Fibroblast of the aortic adventitia (primary cell): ENCODE measurements around the gene SMO. TPM values are rescaled to one million over a fixed set of nuclear protein-coding genes. Genes with fewer than 3 reads are reported as not detected.
"Not testable (repeated sequence)": the region's sequence is repeated elsewhere in the genome, so short reads cannot be mapped to it uniquely, and the experiment has no call there.

Experiments used
- DNase-seq: peaks from one replicate; pipeline ENCODE4 v3.0.0-alpha.2; 2010; ENCODE audit warnings: low read depth
- H3K4me3 ChIP-seq: 2 replicates; pipeline ENCODE4 v1.5.1; 2011; ENCODE audit warnings: low read depth, mild to moderate bottlenecking, control low read depth, low read length, moderate library complexity
- total RNA-seq: library from RNA; depleted of rRNA; stranded (reverse); fragments of >200 nt; gene quantifications from 2 replicates; pipeline ENCODE4 v1.2.3, GENCODE V29; 2012; ENCODE audit warnings: low replicate concordance
- TF ChIP-seq, protein P1 (sequence below): IDR thresholded peaks from 2 replicates; pipeline ENCODE4 v1.5.1; 2011; ENCODE audit warnings: mild to moderate bottlenecking, low read length, control low read depth, inconsistent platforms; ENCODE audit not compliant: insufficient read depth

The SMO gene
- total RNA-seq, 1 donor, result 4.2 TPM

DNA sequence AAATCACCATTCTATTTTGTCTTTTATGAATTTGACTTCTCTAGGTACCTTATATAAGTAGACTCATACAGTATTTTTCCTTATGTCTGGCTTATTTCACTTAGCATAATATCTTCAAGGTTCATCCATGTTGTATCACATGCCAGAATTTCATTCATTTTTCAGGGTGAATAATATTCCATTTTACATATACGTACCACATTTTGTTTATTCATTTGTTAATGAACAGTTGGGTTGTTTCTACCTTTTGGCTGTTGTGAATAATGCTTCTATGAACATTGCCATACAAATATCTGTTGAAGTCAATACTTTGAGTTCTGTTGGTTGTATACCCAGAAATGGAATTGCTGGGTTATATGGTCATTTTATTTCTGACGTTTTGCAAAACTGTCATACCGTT, 57.1 kb downstream of the SMO start:
- DNase-seq, result no peak
- TF ChIP-seq, protein P1, sequence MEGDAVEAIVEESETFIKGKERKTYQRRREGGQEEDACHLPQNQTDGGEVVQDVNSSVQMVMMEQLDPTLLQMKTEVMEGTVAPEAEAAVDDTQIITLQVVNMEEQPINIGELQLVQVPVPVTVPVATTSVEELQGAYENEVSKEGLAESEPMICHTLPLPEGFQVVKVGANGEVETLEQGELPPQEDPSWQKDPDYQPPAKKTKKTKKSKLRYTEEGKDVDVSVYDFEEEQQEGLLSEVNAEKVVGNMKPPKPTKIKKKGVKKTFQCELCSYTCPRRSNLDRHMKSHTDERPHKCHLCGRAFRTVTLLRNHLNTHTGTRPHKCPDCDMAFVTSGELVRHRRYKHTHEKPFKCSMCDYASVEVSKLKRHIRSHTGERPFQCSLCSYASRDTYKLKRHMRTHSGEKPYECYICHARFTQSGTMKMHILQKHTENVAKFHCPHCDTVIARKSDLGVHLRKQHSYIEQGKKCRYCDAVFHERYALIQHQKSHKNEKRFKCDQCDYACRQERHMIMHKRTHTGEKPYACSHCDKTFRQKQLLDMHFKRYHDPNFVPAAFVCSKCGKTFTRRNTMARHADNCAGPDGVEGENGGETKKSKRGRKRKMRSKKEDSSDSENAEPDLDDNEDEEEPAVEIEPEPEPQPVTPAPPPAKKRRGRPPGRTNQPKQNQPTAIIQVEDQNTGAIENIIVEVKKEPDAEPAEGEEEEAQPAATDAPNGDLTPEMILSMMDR, result no peak

DNA sequence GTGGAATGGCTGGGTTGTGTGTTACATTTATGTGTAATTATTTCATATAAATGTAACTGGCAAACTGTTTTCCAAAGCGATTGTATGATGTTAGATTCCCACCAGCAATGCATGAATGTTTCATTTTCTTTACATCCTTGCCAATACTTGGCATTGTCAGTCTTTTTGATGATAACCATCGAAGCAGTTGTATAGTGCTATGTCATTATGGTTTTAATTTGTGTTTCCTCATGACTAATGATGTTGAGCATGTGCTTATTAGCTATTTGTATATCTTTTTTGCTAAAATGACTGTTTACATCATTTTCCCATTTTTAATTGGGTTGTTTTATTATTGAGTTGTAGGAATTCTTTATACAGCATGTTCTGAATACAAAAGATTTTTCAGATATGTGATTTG, 58.7 kb downstream of the SMO start:
- TF ChIP-seq, protein P1, result no peak
- DNase-seq, result no peak
- no peak overlapping the region for H3K4me3 ChIP-seq

More for the DNA sequence above, 57.1 kb downstream of the SMO start:
- H3K4me3 ChIP-seq, result no peak overlapping the region

DNA sequence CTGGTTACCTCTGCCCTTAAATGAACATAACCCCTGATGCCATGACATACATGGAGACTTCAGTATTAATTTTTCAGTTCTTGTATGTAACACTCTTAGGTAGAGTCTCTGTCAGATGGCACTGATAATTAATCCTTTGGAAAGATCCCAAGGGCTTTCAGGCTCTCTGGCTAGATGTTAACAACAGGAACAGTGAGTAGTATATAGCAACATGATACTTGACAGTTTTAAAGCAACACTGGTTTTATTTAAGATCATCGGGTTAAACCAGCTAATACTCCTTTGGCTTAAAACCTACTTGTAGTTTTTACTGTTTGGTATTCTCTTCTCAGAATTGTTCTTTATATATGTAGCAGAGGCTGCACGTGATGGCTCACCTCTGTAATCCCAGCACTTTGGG, 63.7 kb downstream of the SMO start:
- H3K4me3 ChIP-seq, result no peak overlapping the region
- TF ChIP-seq, protein P1, result no peak
- no peak for DNase-seq

DNA sequence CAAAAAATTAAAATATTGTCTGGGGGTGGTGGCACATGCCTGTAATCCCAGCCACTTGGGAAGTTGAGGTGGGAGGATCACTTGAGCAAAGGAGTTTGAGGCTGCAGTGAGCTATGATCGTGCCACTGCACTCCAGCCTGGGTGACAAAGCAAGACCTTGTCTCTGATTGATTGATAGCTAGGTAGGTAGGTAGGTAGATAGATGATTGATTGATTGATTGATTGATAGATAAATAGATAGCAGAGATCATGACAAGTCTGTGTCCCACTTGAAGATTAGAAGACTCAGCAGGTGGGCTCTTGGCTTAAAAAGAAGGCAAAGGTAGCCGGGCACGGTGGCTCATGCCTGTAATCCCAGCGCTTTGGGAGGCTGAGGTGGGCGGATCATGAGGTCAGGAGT, 64.2 kb downstream of the SMO start:
- not testable (repeated sequence) for DNase-seq, H3K4me3 ChIP-seq

DNA sequence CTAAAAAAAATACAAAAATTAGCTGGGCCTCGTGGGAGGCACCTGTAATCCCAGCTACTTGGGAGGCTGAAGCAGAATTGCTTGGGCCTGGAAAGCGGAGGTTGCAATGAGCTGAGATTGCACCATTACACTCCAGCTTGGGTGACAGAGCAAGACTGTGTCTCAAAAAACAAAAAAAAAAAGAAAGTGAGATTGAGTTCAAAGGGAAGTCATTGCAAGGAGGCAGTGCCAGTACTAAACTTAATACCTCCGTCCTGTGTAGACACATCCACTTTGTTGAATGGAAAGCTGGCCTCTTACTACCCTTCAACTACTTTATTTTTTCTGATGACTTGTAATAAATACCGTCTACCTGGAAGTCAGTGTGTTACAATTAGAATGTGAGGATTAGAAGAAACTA, 67.4 kb downstream of the SMO start:
- DNase-seq, result no peak
- TF ChIP-seq, protein P1, result no peak

DNA sequence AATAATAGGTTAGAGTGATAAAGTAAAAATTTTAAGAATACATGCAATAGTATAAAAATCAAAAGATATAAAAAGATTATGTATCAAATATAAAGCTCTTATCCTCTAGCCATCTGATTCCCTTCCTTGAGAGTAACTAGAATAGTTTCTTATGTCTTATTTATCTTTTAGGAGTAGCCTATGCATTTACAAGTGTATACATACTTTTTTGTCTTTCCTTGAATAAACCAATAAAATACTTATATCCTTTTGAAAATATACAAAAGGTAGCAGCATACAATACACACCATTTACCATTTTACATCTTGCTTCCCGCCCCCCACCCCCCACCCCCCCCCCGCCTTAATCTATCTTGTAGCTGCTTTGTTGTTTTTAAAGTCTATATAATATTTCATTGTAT, 67.8 kb downstream of the SMO start:
- TF ChIP-seq, protein P1, result no peak
- no peak overlapping the region for H3K4me3 ChIP-seq
- no peak for DNase-seq

More for the DNA sequence above, 67.4 kb downstream of the SMO start:
- no peak overlapping the region for H3K4me3 ChIP-seq

DNA sequence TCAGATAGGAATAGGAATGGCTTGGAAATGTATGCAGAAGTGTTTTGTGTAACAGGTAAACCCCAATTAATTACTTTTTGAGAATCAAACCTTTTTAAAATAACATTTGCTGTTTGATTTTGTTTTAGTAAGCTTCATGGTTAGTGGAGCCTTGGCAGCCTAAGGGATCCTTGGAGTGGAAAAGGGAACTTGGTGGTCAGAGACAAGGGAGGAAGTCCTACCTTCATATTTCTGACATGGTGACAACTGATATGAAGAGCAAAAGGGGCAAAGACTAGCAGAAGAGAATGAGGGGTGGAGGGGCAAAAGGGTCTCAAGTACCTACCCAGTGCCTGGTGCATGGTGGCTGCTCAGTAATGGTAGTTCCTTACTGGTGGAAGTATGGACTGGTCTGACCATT, 68.7 kb downstream of the SMO start:
- TF ChIP-seq, protein P1, result no peak
- H3K4me3 ChIP-seq, result no peak overlapping the region
- no peak for DNase-seq
